RKO (cell line): ENCODE measurements around the gene CEP85.

Experiments
- DNase-seq: peaks from one replicate; pipeline ENCODE4 v3.0.0-alpha.2; 2016; ENCODE audit warnings: low spot score

Gene CEP85

GRCh38 chr1:26315874-26316850 lies 82.2 kb downstream of the CEP85 start:
- no peak for DNase-seq

DNA sequence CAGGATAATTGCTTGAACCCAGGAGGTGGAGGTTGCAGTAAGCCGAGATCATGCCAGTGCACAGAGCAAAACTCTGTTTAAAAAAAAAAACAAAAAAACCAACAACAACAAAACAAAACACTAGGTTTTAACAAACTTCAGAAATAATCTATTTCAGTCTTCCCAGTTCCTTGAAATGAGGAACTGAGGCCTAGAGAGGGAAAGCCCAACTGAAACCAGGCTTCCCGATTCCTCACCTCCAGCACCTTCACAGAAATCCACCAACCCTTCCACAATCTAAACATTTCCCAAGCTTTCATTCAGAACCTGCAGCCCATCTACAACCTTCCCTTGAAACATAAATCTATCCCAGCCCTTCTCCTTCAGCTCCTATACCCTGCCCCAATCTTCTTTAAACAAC lies 83.1 kb downstream of the CEP85 start:
- DNase-seq = no peak

GRCh38 chr1:26317612-26318337 lies 83.8 kb downstream of the CEP85 start, which contains the start of gene CD52:
TSS of gene CD52 (plus strand) at chr1:26317958. CDS start at chr1:26318018, 60 bp downstream.
- no peak for DNase-seq

- DNase-seq = no peak
These were observed 84.5 kb downstream of the CEP85 start for GRCh38 chr1:26318338-26319064.

GRCh38 chr1:26320896-26321295 lies 86.9 kb downstream of the CEP85 start:
- no peak for DNase-seq

GRCh38 chr1:26321315-26322041 lies 87.5 kb downstream of the CEP85 start:
- DNase-seq = peak; percentile 79

GRCh38 chr1:26322042-26322331 lies 88.0 kb downstream of the CEP85 start:
- no peak for DNase-seq

- no peak for DNase-seq
These were observed 89.4 kb downstream of the CEP85 start for GRCh38 chr1:26323382-26323781.

GRCh38 chr1:26324550-26324949 lies 90.5 kb downstream of the CEP85 start:
- no peak for DNase-seq

GRCh38 chr1:26327956-26328362 lies 94.0 kb downstream of the CEP85 start:
- no peak for DNase-seq
